Transverse colon (tissue), 4 donors: ENCODE results near the gene MED17. TPM values are rescaled to one million over a fixed set of nuclear protein-coding genes. Genes with fewer than 3 reads are reported as not detected.

ENCODE experiments used
- DNase-seq: peaks from one replicate; pipeline ENCODE4 v3.0.0-alpha.2; 2019
- H3K27ac ChIP-seq, 4 donors: fragments of 200-600 bp; sonication (generic); 2 replicates each; pipeline ENCODE4 v1.5.1; 2016 to 2018; ENCODE audit warnings: inconsistent platforms in 4 of 4
- H3K27me3 ChIP-seq: fragments of 200-600 bp; sonication (generic); 2 replicates; pipeline ENCODE4 v1.5.1; 2017; ENCODE audit warnings: inconsistent platforms
- H3K36me3 ChIP-seq, 4 donors: fragments of 200-600 bp; sonication (generic); 2 replicates each; pipeline ENCODE4 v1.5.1; 2017 to 2019; ENCODE audit warnings: inconsistent platforms in 4 of 4
- H3K4me1 ChIP-seq, 4 donors: fragments of 200-600 bp; sonication (generic); 2 replicates each; pipeline ENCODE4 v1.5.1; 2017 to 2020; ENCODE audit warnings: inconsistent platforms in 4 of 4
- H3K4me3 ChIP-seq, 4 donors: fragments of 200-600 bp; sonication (generic); 1 replicate in 1 of 4; 2 replicates in 3 of 4; pipeline versions ENCODE4 v1.5.1 to v1.6.1; 2017 to 2019; ENCODE audit warnings: inconsistent platforms in 4 of 4
- H3K9me3 ChIP-seq, 2 donors: fragments of 200-600 bp; sonication (generic); 2 replicates each; pipeline ENCODE4 v1.5.1; 2017 to 2019; ENCODE audit warnings: inconsistent platforms in 2 of 2
- EP300 ChIP-seq: sonication (generic); formaldehyde crosslinking; IDR thresholded peaks from one replicate; pipeline ENCODE4 v1.6.1; 2017; ENCODE audit warnings: antibody characterized with exemption, low read depth
- POLR2A ChIP-seq: fragments of 450-650 bp; IDR thresholded peaks from one replicate; pipeline ENCODE4 v1.6.1; 2016; ENCODE audit warnings: antibody characterized with exemption, mild to moderate bottlenecking, moderate library complexity
- POLR2AphosphoS5 ChIP-seq, 3 donors: sonication (generic); formaldehyde crosslinking; IDR thresholded peaks; one replicate each; pipeline ENCODE4 v1.6.1; 2016; ENCODE audit warnings: antibody characterized with exemption in 3 of 3
- WGBS, 2 donors: methylation state at CpG; one replicate each; pipeline ENCODE4 v1.1.5; 2018; ENCODE audit warnings: low coverage in 1 of 2; 5-methylcytosine and 5-hydroxymethylcytosine counted together
- in situ Hi-C, 4 donors: fragments of 200-750 bp; cut with MboI; loops; one replicate each; pipeline versions ENCODE4 v1.15.0 to v1.15.1; 2017; ENCODE audit warnings: low sequenced_read_pairs in 3 of 4, low pct_ligation_motif_present in 1 of 4, low pct_unique_long_range_greater_than_20kb in 1 of 4
- intact Hi-C: fragments of 100-400 bp; cut with DNase I; formaldehyde crosslinking; loops from one replicate; pipeline ENCODE4 v1.15.1; 2023; ENCODE audit warnings: low total_unique reads
- total RNA-seq, 4 donors: library from RNA; depleted of rRNA; stranded (reverse); fragments of >200 nt; gene quantifications; one replicate each; pipeline ENCODE4 v1.1.0, GENCODE V29; 2016
- TF ChIP-seq, protein P1 (sequence below), 5 experiments: fragments of 200-600 bp in 3 of 5; fragments of 450-650 bp in 2 of 5; sonication (generic) in 3 of 5; IDR thresholded peaks; 1 replicate in 2 of 5; 2 replicates in 3 of 5; pipeline ENCODE4 v1.5.1; 2016 to 2017; ENCODE audit warnings: antibody characterized with exemption in 5 of 5, inconsistent platforms in 3 of 5, mild to moderate bottlenecking in 2 of 5, moderate library complexity in 1 of 5

The MED17 gene
- total RNA-seq, 4 donors from 2014 or later: 17.1 to 29.1 (median 25.1) TPM

DNA sequence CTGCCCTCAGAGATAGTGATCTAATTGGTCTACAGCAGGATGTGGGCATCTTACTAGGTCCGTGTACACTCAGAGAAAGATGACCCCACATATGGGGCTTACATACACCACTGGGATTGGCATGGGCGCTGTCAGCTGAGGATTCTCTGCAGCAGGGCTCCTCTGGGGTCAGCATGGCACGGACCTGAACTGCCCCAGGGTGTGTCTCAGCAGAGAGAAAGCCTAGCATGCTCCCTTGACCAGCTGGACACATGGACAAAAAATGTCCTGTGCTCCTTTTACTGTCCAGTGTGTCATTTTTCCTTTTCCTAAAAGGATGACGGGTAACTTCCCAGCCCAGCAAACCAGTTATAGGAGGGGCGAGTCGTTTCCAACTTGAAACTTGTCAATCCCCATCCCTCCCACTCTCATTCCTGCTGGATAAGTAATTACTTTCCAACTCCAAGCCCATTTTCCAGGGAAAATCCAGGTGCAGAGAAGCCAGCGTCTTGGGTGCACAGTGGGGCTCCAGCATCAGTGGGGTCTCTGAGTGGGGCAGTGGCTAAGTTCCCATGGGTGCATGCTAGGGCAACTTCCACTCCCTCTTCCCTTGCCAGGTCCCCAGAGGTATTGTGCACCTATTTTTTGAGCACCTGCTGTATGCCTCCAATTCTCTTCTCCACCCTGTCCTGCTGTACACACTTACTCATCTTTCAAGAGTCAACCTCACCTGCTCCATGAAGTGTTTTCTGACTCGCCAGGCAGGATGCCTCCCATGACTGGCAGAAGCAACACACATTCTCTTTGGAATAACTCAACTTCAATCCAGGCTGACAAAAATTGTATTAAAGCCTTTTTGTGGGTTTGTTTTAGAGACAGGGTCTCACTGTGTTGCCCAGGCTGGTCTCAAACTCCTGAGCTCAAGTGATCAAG is 61.4 kb downstream of the MED17 start:
- 73 to 80% methylated on average over 1 to 8 of the region's 8 CpGs for WGBS, 2 donors
- TF ChIP-seq POLR2A (no peak), POLR2AphosphoS5 (IDR thresholded peaks at IDR 0.05) (no peak), EP300 (no peak)
- TF ChIP-seq, protein P1, sequence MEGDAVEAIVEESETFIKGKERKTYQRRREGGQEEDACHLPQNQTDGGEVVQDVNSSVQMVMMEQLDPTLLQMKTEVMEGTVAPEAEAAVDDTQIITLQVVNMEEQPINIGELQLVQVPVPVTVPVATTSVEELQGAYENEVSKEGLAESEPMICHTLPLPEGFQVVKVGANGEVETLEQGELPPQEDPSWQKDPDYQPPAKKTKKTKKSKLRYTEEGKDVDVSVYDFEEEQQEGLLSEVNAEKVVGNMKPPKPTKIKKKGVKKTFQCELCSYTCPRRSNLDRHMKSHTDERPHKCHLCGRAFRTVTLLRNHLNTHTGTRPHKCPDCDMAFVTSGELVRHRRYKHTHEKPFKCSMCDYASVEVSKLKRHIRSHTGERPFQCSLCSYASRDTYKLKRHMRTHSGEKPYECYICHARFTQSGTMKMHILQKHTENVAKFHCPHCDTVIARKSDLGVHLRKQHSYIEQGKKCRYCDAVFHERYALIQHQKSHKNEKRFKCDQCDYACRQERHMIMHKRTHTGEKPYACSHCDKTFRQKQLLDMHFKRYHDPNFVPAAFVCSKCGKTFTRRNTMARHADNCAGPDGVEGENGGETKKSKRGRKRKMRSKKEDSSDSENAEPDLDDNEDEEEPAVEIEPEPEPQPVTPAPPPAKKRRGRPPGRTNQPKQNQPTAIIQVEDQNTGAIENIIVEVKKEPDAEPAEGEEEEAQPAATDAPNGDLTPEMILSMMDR (IDR thresholded peaks at IDR 0.05): no peak
- intact Hi-C loops (no loop called here), in situ Hi-C loops (no loop called here)
- peaks cover 5 to 14% (median 11%) of the 10 kb centered on the region in 4 donors for H3K4me1 ChIP-seq
- H3K4me3 ChIP-seq: no peak overlapping the region
- H3K27ac ChIP-seq: no peak overlapping the region
- no peak for DNase-seq
- H3K36me3 ChIP-seq: no peaks in the 10 kb centered on the region
- H3K9me3 ChIP-seq: no peaks in the 10 kb centered on the region
- peaks cover 5% of the 10 kb centered on the region for H3K27me3 ChIP-seq

DNA sequence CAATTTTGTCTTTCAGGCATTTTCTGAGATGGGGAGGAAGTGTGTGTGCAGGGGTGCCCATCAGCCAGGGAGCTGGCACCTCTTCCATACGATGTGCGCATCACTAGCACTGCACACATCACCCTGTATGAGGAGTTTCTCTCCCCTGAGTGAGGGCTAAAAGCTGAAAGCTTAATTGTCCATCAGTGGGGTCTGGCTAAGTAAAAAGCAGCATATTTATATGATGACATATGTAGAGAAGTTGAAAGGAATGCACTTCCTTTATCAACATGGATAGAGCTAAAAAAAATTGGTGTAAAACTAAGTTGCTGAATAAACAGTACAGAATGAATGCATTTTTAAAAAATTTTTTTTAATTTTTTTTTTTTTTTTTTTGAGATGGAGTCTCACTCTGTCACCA is 62.3 kb downstream of the MED17 start:
- H3K9me3 ChIP-seq: no peaks in the 10 kb centered on the region
- in situ Hi-C loops: no loop called here
- 77% methylated on average over 2 of the region's 2 CpGs; no CpG with 5 or more reads in 1 of the 2 donors for WGBS, 2 donors
- H3K4me1 ChIP-seq: peaks cover 8 to 14% (median 11%) of the 10 kb centered on the region in 4 donors
- no peak overlapping the region for H3K4me3 ChIP-seq
- DNase-seq: no peak
- H3K36me3 ChIP-seq: no peaks in the 10 kb centered on the region
- TF ChIP-seq POLR2AphosphoS5 (IDR thresholded peaks at IDR 0.05) (no peak), POLR2A (no peak), EP300 (no peak)
- TF ChIP-seq, protein P1 (IDR thresholded peaks at IDR 0.05): no peak
- H3K27me3 ChIP-seq: peaks cover 5% of the 10 kb centered on the region
- no peak overlapping the region for H3K27ac ChIP-seq
- intact Hi-C loops: no loop called here

DNA sequence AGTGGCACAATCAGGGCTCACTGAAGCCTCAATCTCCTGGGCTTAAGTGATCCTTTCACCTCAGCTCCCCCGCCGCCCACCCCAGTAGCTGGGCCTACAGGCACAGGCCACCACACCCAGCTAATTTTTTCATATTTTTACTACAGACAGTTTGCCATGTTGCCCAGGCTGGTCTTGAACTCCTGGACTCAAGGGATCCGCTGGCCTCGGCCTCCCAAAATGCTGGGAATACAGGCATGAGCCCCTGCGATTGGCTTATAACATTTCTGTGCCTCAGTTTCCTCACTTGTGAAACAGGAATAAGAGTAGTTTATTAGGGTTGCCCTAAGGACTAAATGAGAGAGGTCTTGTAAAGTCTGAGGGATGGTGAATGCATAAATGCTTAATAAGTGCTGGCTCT is 65.1 kb downstream of the MED17 start:
- Histone ChIP-seq H3K4me3 (peak overlapping the region in 1 of 4 donors; percentile 66), H3K36me3 (no peaks in the 10 kb centered on the region), H3K27ac (peak overlapping the region; percentile 81 to 90 (median 82)), H3K4me1 (peaks cover 8 to 14% (median 11%) of the 10 kb centered on the region in 4 donors), H3K9me3 (no peaks in the 10 kb centered on the region), H3K27me3 (peaks cover 5% of the 10 kb centered on the region)
- WGBS, 2 donors: 50 to 75% methylated on average over 4 to 5 of the region's 5 CpGs
- TF ChIP-seq POLR2AphosphoS5 (IDR thresholded peaks at IDR 0.05) (no peak), EP300 (no peak), POLR2A (no peak)
- TF ChIP-seq, protein P1 (IDR thresholded peaks at IDR 0.05): no peak
- in situ Hi-C loops: no loop called here
- intact Hi-C loops: no loop called here
- no peak for DNase-seq

DNA sequence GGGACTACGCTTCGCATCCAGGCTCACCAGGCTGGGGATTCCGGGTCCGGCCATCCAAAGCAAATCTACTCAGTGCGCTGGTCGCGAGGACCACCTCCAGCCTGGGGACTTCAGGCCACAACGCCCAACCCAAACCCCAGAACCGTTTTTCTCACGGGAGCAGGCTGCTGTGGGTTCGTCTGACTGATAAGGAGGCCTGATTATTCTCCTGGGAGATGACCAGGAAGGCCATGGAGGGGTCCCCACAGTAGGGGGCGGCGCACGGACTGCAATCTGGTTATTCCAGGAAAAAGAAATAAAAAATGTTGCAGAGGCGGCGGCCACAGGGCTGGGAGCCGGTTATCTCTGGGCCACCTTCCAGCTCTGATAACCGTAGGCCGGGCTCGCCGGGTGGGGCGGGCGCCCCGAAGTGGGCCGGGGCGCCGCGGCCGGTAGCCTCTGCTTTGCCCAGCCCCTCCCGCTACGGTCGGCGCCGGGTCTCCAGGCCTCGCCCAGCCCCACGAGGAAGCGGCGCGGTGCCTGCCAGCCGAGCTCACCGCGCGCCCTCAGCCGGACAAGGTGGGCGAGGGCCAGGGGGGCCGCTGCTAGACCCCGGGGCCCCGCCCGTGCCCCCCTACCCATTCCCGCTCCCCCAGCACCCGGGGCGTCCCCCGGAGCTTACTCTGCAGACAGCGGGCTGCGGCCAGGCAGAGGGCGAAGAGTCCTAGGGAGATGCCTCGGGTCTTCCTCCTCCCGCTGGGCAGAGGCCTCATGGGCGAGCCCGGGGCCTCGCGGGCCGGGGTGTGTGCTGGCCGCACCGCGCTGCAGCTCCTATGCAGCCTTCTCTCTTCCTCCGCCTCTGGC is 65.9 kb downstream of the MED17 start:
- intact Hi-C loops: no loop called here
- Histone ChIP-seq H3K9me3 (no peaks in the 10 kb centered on the region), H3K36me3 (no peaks in the 10 kb centered on the region), H3K27me3 (peaks cover 5% of the 10 kb centered on the region), H3K4me3 (peak overlapping the region; percentile 39 to 66 (median 52)), H3K27ac (peak overlapping the region; percentile 81 to 90 (median 82)), H3K4me1 (peaks cover 8 to 14% (median 11%) of the 10 kb centered on the region in 4 donors)
- TF ChIP-seq POLR2A (peak; percentile 16), POLR2AphosphoS5 (IDR thresholded peaks at IDR 0.05) (no peak), EP300 (no peak)
- TF ChIP-seq, protein P1 (IDR thresholded peaks at IDR 0.05): no peak
- in situ Hi-C loops: no loop called here
- 7 to 25% methylated on average over 3 to 23 of the region's 67 CpGs for WGBS, 2 donors
- peak; percentile 65 for DNase-seq
